GM23338 (cell line): ENCODE results near the gene FLOT1. TPM values are rescaled to one million over a fixed set of nuclear protein-coding genes. Genes with fewer than 3 reads are reported as not detected.

Source experiments
- ATAC-seq: fragments of 200-7000 bp; cut with Tn5 transposase; 3 replicates; pipeline ENCODE4 v1.9.1; 2020
- DNase-seq: peaks from one replicate; pipeline ENCODE4 v3.0.0-alpha.2; 2015; ENCODE audit warnings: low spot score
- H2AFZ ChIP-seq: fragments of 200-600 bp; sonication (generic); 2 replicates; pipeline ENCODE4 v1.8.0; 2016; ENCODE audit warnings: antibody characterized with exemption, mild to moderate bottlenecking, moderate library complexity
- H3F3A ChIP-seq: fragments of 200-600 bp; sonication (generic); replicated peaks from 2 replicates; pipeline ENCODE4 v1.8.0; 2017; ENCODE audit warnings: antibody characterized with exemption, mixed run types, low read depth
- H3K27ac ChIP-seq: fragments of 200-600 bp; sonication (generic); 2 replicates; pipeline ENCODE4 v1.6.1; 2016; ENCODE audit warnings: low read depth
- H3K27me3 ChIP-seq: fragments of 200-600 bp; sonication (generic); 2 replicates; pipeline ENCODE4 v1.8.0; 2016; ENCODE audit warnings: mild to moderate bottlenecking, mixed run types, moderate library complexity; ENCODE audit not compliant: insufficient read depth
- H3K36me3 ChIP-seq: fragments of 200-600 bp; sonication (generic); 2 replicates; pipeline ENCODE4 v1.8.0; 2016; ENCODE audit warnings: mild to moderate bottlenecking; ENCODE audit not compliant: insufficient read depth
- H3K4me1 ChIP-seq: fragments of 200-600 bp; sonication (generic); 2 replicates; pipeline ENCODE4 v1.8.0; 2016; ENCODE audit warnings: mild to moderate bottlenecking, moderate library complexity; ENCODE audit not compliant: insufficient read depth
- H3K4me2 ChIP-seq: fragments of 200-600 bp; sonication (generic); 2 replicates; pipeline ENCODE4 v1.7.1; 2017; ENCODE audit warnings: mixed run types
- H3K4me3 ChIP-seq: fragments of 200-600 bp; sonication (generic); 2 replicates; pipeline ENCODE4 v1.6.1; 2016; ENCODE audit warnings: mixed run types
- H3K79me2 ChIP-seq: fragments of 200-600 bp; sonication (generic); replicated peaks from 2 replicates; pipeline ENCODE4 v1.8.0; 2017; ENCODE audit warnings: mild to moderate bottlenecking; ENCODE audit not compliant: insufficient read depth
- H3K9me2 ChIP-seq: fragments of 200-600 bp; sonication (generic); 2 replicates; pipeline ENCODE4 v1.8.0; 2017; ENCODE audit not compliant: insufficient read depth
- H4K20me1 ChIP-seq: fragments of 200-600 bp; sonication (generic); replicated peaks from 2 replicates; pipeline ENCODE4 v1.8.0; 2017; ENCODE audit warnings: mild to moderate bottlenecking; ENCODE audit not compliant: insufficient read depth
- H3K27ac Mint-ChIP-seq: 2 replicates; pipeline ENCODE4 v1.8.0; 2020; ENCODE audit warnings: inconsistent platforms, mild to moderate bottlenecking, moderate library complexity, mixed read lengths
- H3K27me3 Mint-ChIP-seq: 3 replicates; pipeline ENCODE4 v1.8.0; 2022; ENCODE audit warnings: low read depth, mild to moderate bottlenecking, moderate library complexity, mixed read lengths, inconsistent platforms; ENCODE audit not compliant: insufficient read depth, poor library complexity
- H3K36me3 Mint-ChIP-seq: 3 replicates; pipeline ENCODE4 v1.8.0; 2021; ENCODE audit warnings: low read depth, mild to moderate bottlenecking, inconsistent platforms, moderate library complexity, mixed read lengths
- H3K4me1 Mint-ChIP-seq: 3 replicates; pipeline ENCODE4 v1.8.0; 2020; ENCODE audit warnings: mild to moderate bottlenecking, inconsistent platforms, mixed read lengths
- H3K4me3 Mint-ChIP-seq: 3 replicates; pipeline ENCODE4 v1.8.0; 2021; ENCODE audit warnings: moderate library complexity, mild to moderate bottlenecking, inconsistent platforms, mixed read lengths
- H3K9me3 Mint-ChIP-seq: 3 replicates; pipeline ENCODE4 v1.8.0; 2020; ENCODE audit warnings: moderate library complexity, mild to moderate bottlenecking, inconsistent platforms, mixed read lengths
- CREB1 ChIP-seq: fragments of 250-450 bp; sonication (Bioruptor Pico); IDR thresholded peaks from 2 replicates; pipeline ENCODE4 v1.5.0; 2020; ENCODE audit warnings: low read depth, mild to moderate bottlenecking, moderate library complexity
- CTCF ChIP-seq, 2 experiments: fragments of 200-600 bp in 1 of 2; sonication (generic) in 1 of 2; conservative IDR thresholded peaks; 2 replicates each; pipeline versions ENCODE4 v1.5.1 to v1.6.1; 2016 to 2017; ENCODE audit warnings: antibody characterized with exemption in 2 of 2, low read depth in 2 of 2, mild to moderate bottlenecking in 2 of 2, moderate library complexity in 1 of 2
- ETS1 ChIP-seq: IDR thresholded peaks from 2 replicates; pipeline ENCODE4 v1.6.1; 2016; ENCODE audit warnings: antibody characterized with exemption
- EZH2 ChIP-seq: fragments of 200-600 bp; sonication (generic); IDR thresholded peaks from one replicate; pipeline ENCODE4 v1.8.0; 2017; ENCODE audit warnings: antibody characterized with exemption, mild to moderate bottlenecking, low read depth; ENCODE audit not compliant: unreplicated experiment
- EZH2phosphoT487 ChIP-seq: fragments of 200-600 bp; sonication (generic); IDR thresholded peaks from one replicate; pipeline ENCODE4 v1.8.1; 2018; ENCODE audit warnings: antibody characterized with exemption; ENCODE audit not compliant: unreplicated experiment
- JUNB ChIP-seq: IDR thresholded peaks from one replicate; pipeline ENCODE4 v1.6.1; 2016; ENCODE audit warnings: antibody characterized with exemption; ENCODE audit not compliant: unreplicated experiment
- NANOG ChIP-seq: IDR thresholded peaks from 2 replicates; pipeline ENCODE4 v1.6.1; 2016; ENCODE audit warnings: antibody characterized with exemption, borderline replicate concordance
- POLR2AphosphoS5 ChIP-seq: IDR thresholded peaks from 2 replicates; pipeline ENCODE4 v1.6.1; 2016; ENCODE audit warnings: antibody characterized with exemption, low read depth
- ZNF114 ChIP-seq: fragments of 250-450 bp; sonication (Bioruptor Pico); IDR thresholded peaks from 2 replicates; pipeline ENCODE4 v1.5.0; 2020; ENCODE audit warnings: mild to moderate bottlenecking, moderate library complexity
- ZNF331 ChIP-seq: fragments of 250-450 bp; sonication (Bioruptor Pico); IDR thresholded peaks from 2 replicates; pipeline ENCODE4 v1.5.0; 2020; ENCODE audit warnings: low read depth, mild to moderate bottlenecking, moderate library complexity
- ZNF462 ChIP-seq: fragments of 250-450 bp; sonication (Bioruptor Pico); IDR thresholded peaks from 2 replicates; pipeline ENCODE4 v1.5.0; 2020; ENCODE audit warnings: mild to moderate bottlenecking, moderate library complexity
- polyA plus RNA-seq: library from polyadenylated mRNA; unstranded; fragments of >200 nt; fragmentation: Nextera tagmentation; extraction: Ambion mirVana; gene quantifications from 2 replicates; pipeline ENCODE4 v1.2.1, GENCODE V29; 2016
- total RNA-seq: library from RNA; depleted of rRNA; stranded (reverse); fragments of >200 nt; shearing (Covaris generic); gene quantifications from 2 replicates; pipeline ENCODE4 v1.2.3, GENCODE V29; 2014

FLOT1 gene
- total and polyA plus RNA-seq, 2 experiments from 2014 or later = 72.2 to 94.5 TPM

- no peak for TF ChIP-seq CTCF (conservative IDR thresholded peaks at IDR 0.05; ENCODE audit: low read depth in 2 of 2)
Measured at GRCh38 chr6:30779850-30780641, 37.6 kb upstream of the FLOT1 start (continued).

- no peak overlapping the region for H3K4me3 ChIP-seq
- H3K27me3 Mint-ChIP-seq = peaks cover 13% of the 10 kb centered on the region
- H3K36me3 ChIP-seq = no peaks in the 10 kb centered on the region
- H3K27ac ChIP-seq = no peak overlapping the region
- ATAC-seq = no peak
- H4K20me1 ChIP-seq = no peaks in the 10 kb centered on the region
- H3K27ac Mint-ChIP-seq = no peak overlapping the region
- H3K4me1 ChIP-seq = peaks cover 6% of the 10 kb centered on the region; the same call in 1 of the 2 replicates
- peaks cover 16% of the 10 kb centered on the region for H3K36me3 Mint-ChIP-seq
- H2AFZ ChIP-seq = peak overlapping the region; percentile 75
- peaks cover 20% of the 10 kb centered on the region for H3K4me1 Mint-ChIP-seq
- no peak for DNase-seq
- 0 out of 2 replicates have a peak, but pooled peaks cover 3% of the 10 kb centered on the region for H3F3A ChIP-seq
- no peak for TF ChIP-seq CTCF (conservative IDR thresholded peaks at IDR 0.05; ENCODE audit: low read depth in 2 of 2)
- no peak for TF ChIP-seq JUNB
- TF ChIP-seq ETS1 = no peak
- no peak for TF ChIP-seq POLR2AphosphoS5
- no peak for TF ChIP-seq CREB1 (CRISPR knock-in tag)
- no peak for TF ChIP-seq EZH2phosphoT487
- no peak for TF ChIP-seq ZNF114 (CRISPR knock-in tag)
- no peak for TF ChIP-seq NANOG
- TF ChIP-seq ZNF331 (CRISPR knock-in tag) = no peak
- TF ChIP-seq EZH2 = no peak
- TF ChIP-seq ZNF462 (CRISPR knock-in tag) = no peak
- H3K4me3 Mint-ChIP-seq = no peak overlapping the region
- H3K9me3 Mint-ChIP-seq = peaks cover 19% of the 10 kb centered on the region
- no peak overlapping the region for H3K4me2 ChIP-seq
- H3K79me2 ChIP-seq = no peaks in the 10 kb centered on the region
- H3K9me2 ChIP-seq = no peaks in the 10 kb centered on the region
- H3K27me3 ChIP-seq = no peaks in the 10 kb centered on the region
Measured at GRCh38 chr6:30778001-30778635, 35.6 kb upstream of the FLOT1 start.
